H1 (cell line): ENCODE data around the gene GIPC2. TPM values are rescaled to one million over a fixed set of nuclear protein-coding genes. Genes with fewer than 3 reads are reported as not detected.

Experiments used
- CTCF ChIA-PET: fragments of 300-600 bp; sonication (Branson Sonifier 250); formaldehyde crosslinking; loops from one replicate; lab custom pipeline; 2021; ENCODE audit not compliant: partially characterized antibody; lab: Charles Lee
- POLR2A ChIA-PET: fragments of 300-600 bp; sonication (Branson Sonifier 250); formaldehyde crosslinking; loops from one replicate; lab custom pipeline; 2021; ENCODE audit warnings: inconsistent platforms; ENCODE audit not compliant: partially characterized antibody; lab: Charles Lee
- DNase-seq, 2 experiments: peaks; one replicate each; pipeline versions ENCODE4 v3.0.0 to v3.0.0-alpha.2; 2010 to 2022; ENCODE audit warnings: low spot score in 2 of 2, low read depth in 1 of 2, mixed read lengths in 1 of 2
- FAIRE-seq: peaks from 2 replicates; lab custom pipeline; 2011; peaks lifted over from hg19 to GRCh38; lab: Jason Lieb, UNC
- H2AFZ ChIP-seq: 2 replicates; pipeline ENCODE4 v1.8.1; 2012; ENCODE audit warnings: low read length, inconsistent platforms
- H2AK5ac ChIP-seq: 2 replicates; pipeline ENCODE4 v1.6.1; 2013; ENCODE audit warnings: low read depth, low read length
- H2BK120ac ChIP-seq: replicated peaks from 2 replicates; pipeline ENCODE3; 2013; ENCODE audit warnings: low read depth, low read length, inconsistent platforms
- H2BK12ac ChIP-seq: 2 replicates; pipeline ENCODE4 v1.6.1; 2013; ENCODE audit warnings: low read depth, low read length
- H2BK15ac ChIP-seq: 2 replicates; pipeline ENCODE4 v1.6.1; 2013; ENCODE audit warnings: low read length
- H2BK20ac ChIP-seq: 2 replicates; pipeline ENCODE4 v1.6.1; 2013; ENCODE audit warnings: low read length
- H2BK5ac ChIP-seq: 2 replicates; pipeline ENCODE4 v1.6.1; 2013; ENCODE audit warnings: low read depth, low read length
- H3K14ac ChIP-seq: 2 replicates; pipeline ENCODE4 v1.6.1; 2013; ENCODE audit warnings: inconsistent platforms; ENCODE audit not compliant: insufficient read length
- H3K18ac ChIP-seq: 2 replicates; pipeline ENCODE4 v1.6.1; 2013; ENCODE audit warnings: low read length; ENCODE audit errors: extremely low read depth
- H3K23ac ChIP-seq: 2 replicates; pipeline ENCODE4 v1.6.1; 2013; ENCODE audit warnings: inconsistent platforms; ENCODE audit not compliant: insufficient read length
- H3K23me2 ChIP-seq: 2 replicates; pipeline ENCODE4 v1.6.1; 2013; ENCODE audit warnings: low read depth, low read length
- H3K27ac ChIP-seq: 2 replicates; pipeline ENCODE4 v1.6.1; 2011; ENCODE audit warnings: low read depth, low read length, inconsistent platforms
- H3K27me3 ChIP-seq, 4 experiments: replicated peaks in 1 of 4; 1 replicate in 1 of 4; 2 replicates in 3 of 4; pipeline versions ENCODE4 v1.6.1 to v1.8.1; 2011 to 2013; ENCODE audit warnings: low read length in 3 of 4, mild to moderate bottlenecking in 3 of 4, inconsistent platforms in 2 of 4, mixed read lengths in 2 of 4, moderate library complexity in 1 of 4; ENCODE audit not compliant: control insufficient read depth in 3 of 4, insufficient read depth in 3 of 4; ENCODE audit errors: extremely low read depth in 1 of 4
- H3K36me3 ChIP-seq, 4 experiments: 2 replicates each; pipeline versions ENCODE4 v1.6.1 to v1.8.1; 2011 to 2013; ENCODE audit warnings: mild to moderate bottlenecking in 4 of 4, low read length in 3 of 4, moderate library complexity in 2 of 4, control low read depth in 1 of 4, inconsistent platforms in 1 of 4; ENCODE audit not compliant: insufficient read depth in 4 of 4, control insufficient read depth in 2 of 4
- H3K4ac ChIP-seq: replicated peaks from 2 replicates; pipeline ENCODE3; 2013; ENCODE audit warnings: low read length, low read depth, mixed read lengths, inconsistent platforms; ENCODE audit not compliant: insufficient read length
- H3K4me1 ChIP-seq, 4 experiments: replicated peaks in 1 of 4; 1 replicate in 1 of 4; 2 replicates in 3 of 4; pipeline versions ENCODE4 v1.6.1 to v1.8.1; 2011 to 2013; ENCODE audit warnings: low read length in 3 of 4, inconsistent platforms in 2 of 4, mixed read lengths in 1 of 4; ENCODE audit not compliant: insufficient read depth in 4 of 4, control insufficient read depth in 3 of 4
- H3K4me2 ChIP-seq, 2 experiments: 2 replicates each; pipeline versions ENCODE4 v1.6.1 to v1.8.1; 2011 to 2013; ENCODE audit warnings: low read depth in 2 of 2, low read length in 2 of 2, control low read depth in 1 of 2, inconsistent platforms in 1 of 2, mild to moderate bottlenecking in 1 of 2; ENCODE audit not compliant: insufficient read depth in 1 of 2
- H3K4me3 ChIP-seq, 4 experiments: fragments of 200-600, 300-600 bp in 1 of 4; sonication (generic), shearing (Covaris generic), sonication (Bioruptor Twin) in 1 of 4; 2 replicates each; pipeline versions ENCODE4 v1.5.1 to v1.8.1; 2011 to 2016; ENCODE audit warnings: low read length in 4 of 4, low read depth in 3 of 4, control low read depth in 2 of 4, inconsistent platforms in 2 of 4, mild to moderate bottlenecking in 2 of 4, mixed read lengths in 1 of 4, moderate library complexity in 1 of 4; ENCODE audit not compliant: insufficient read depth in 2 of 4; ENCODE audit errors: extremely low read depth in 1 of 4
- H3K56ac ChIP-seq: replicated peaks from 2 replicates; pipeline ENCODE3; 2013; ENCODE audit warnings: low read depth, mild to moderate bottlenecking, mixed read lengths, low read length, inconsistent platforms; ENCODE audit not compliant: insufficient read length
- H3K79me1 ChIP-seq: 2 replicates; pipeline ENCODE4 v1.6.1; 2013; ENCODE audit warnings: low read depth, low read length, control low read depth
- H3K79me2 ChIP-seq, 2 experiments: 2 replicates each; pipeline versions ENCODE4 v1.6.1 to v1.8.1; 2012 to 2013; ENCODE audit warnings: low read length in 2 of 2, mild to moderate bottlenecking in 2 of 2, inconsistent platforms in 1 of 2; ENCODE audit not compliant: insufficient read depth in 2 of 2, control insufficient read depth in 1 of 2
- H3K9ac ChIP-seq, 4 experiments: replicated peaks in 1 of 4; 1 replicate in 1 of 4; 2 replicates in 3 of 4; pipeline versions ENCODE4 v1.6.1 to v1.8.1; 2011 to 2013; ENCODE audit warnings: low read depth in 3 of 4, low read length in 3 of 4, control low read depth in 2 of 4, mild to moderate bottlenecking in 2 of 4, moderate library complexity in 2 of 4, inconsistent platforms in 1 of 4; ENCODE audit errors: extremely low read depth in 1 of 4
- H3K9me3 ChIP-seq, 2 experiments: 2 replicates each; pipeline versions ENCODE4 v1.6.1 to v1.8.1; 2012 to 2013; ENCODE audit warnings: mild to moderate bottlenecking in 2 of 2, moderate library complexity in 2 of 2, control low read depth in 1 of 2, inconsistent platforms in 1 of 2, low read depth in 1 of 2, low read length in 1 of 2, mixed read lengths in 1 of 2; ENCODE audit not compliant: insufficient read depth in 2 of 2
- H4K20me1 ChIP-seq, 2 experiments: replicated peaks in 1 of 2; 2 replicates each; pipeline versions ENCODE3 to v1.8.1; 2011 to 2013; ENCODE audit warnings: inconsistent platforms in 2 of 2, low read length in 2 of 2, mild to moderate bottlenecking in 1 of 2; ENCODE audit not compliant: insufficient read depth in 2 of 2, control insufficient read depth in 1 of 2
- H4K5ac ChIP-seq: 2 replicates; pipeline ENCODE4 v1.6.1; 2013; ENCODE audit warnings: low read length, low read depth, mixed read lengths, inconsistent platforms; ENCODE audit not compliant: insufficient read length
- H4K8ac ChIP-seq: 2 replicates; pipeline ENCODE4 v1.8.0; 2013; ENCODE audit warnings: mild to moderate bottlenecking, moderate library complexity, low read length, inconsistent platforms; ENCODE audit not compliant: insufficient read depth; ENCODE audit errors: extremely low read depth
- H4K91ac ChIP-seq: replicated peaks from 2 replicates; pipeline ENCODE3; 2013; ENCODE audit warnings: low read length, mixed read lengths, inconsistent platforms; ENCODE audit not compliant: insufficient read length
- CEBPB ChIP-seq: IDR thresholded peaks from 2 replicates; pipeline ENCODE4 v1.6.1; 2012; ENCODE audit warnings: low read depth, low read length
- CTBP2 ChIP-seq: IDR thresholded peaks from 2 replicates; pipeline ENCODE4 v1.7.0; 2011; ENCODE audit warnings: borderline replicate concordance, mild to moderate bottlenecking, moderate library complexity, mixed read lengths, low read length; ENCODE audit not compliant: insufficient read depth, insufficient read length
- NANOG ChIP-seq: IDR thresholded peaks from 2 replicates; pipeline ENCODE4 v1.6.1; 2011; ENCODE audit warnings: low read length, low read depth, mild to moderate bottlenecking, inconsistent platforms; ENCODE audit not compliant: insufficient read depth, poor library complexity, severe bottlenecking
- NRF1 ChIP-seq: IDR thresholded peaks from 2 replicates; pipeline ENCODE4 v1.6.1; 2011; ENCODE audit warnings: mild to moderate bottlenecking, low read depth, low read length, improper control_type of control experiment
- POLR2A ChIP-seq, 2 experiments: IDR thresholded peaks; 1 replicate in 1 of 2; 2 replicates in 1 of 2; pipeline ENCODE4 v1.6.1; 2011; ENCODE audit warnings: low read depth in 2 of 2, low read length in 2 of 2, mild to moderate bottlenecking in 2 of 2; ENCODE audit errors: control extremely low read depth in 1 of 2
- RAD21 ChIP-seq, 2 experiments: IDR thresholded peaks in 1 of 2; conservative IDR thresholded peaks in 1 of 2; 2 replicates each; pipeline ENCODE4 v1.6.1; 2011; ENCODE audit warnings: low read depth in 2 of 2, low read length in 2 of 2, improper control_type of control experiment in 1 of 2, inconsistent platforms in 1 of 2, mild to moderate bottlenecking in 1 of 2, moderate library complexity in 1 of 2
- RFX5 ChIP-seq: IDR thresholded peaks from 2 replicates; pipeline ENCODE4 v1.6.1; 2011; ENCODE audit warnings: low read depth, low read length, improper control_type of control experiment, borderline replicate concordance
- RXRA ChIP-seq: IDR thresholded peaks from 2 replicates; pipeline ENCODE4 v1.6.1; 2011; ENCODE audit warnings: low read depth, mild to moderate bottlenecking, low read length, moderate library complexity; ENCODE audit not compliant: insufficient read depth
- SAP30 ChIP-seq: fragments of 300-600 bp; sonication (generic); IDR thresholded peaks from 2 replicates; pipeline ENCODE4 v1.7.1; 2012; ENCODE audit warnings: low read length, moderate library complexity, mild to moderate bottlenecking, inconsistent platforms; ENCODE audit not compliant: insufficient read depth, insufficient replicate concordance
- SIRT6 ChIP-seq: IDR thresholded peaks from one replicate; pipeline ENCODE4 v1.7.1; 2012; ENCODE audit warnings: low read length, inconsistent platforms
- SIX5 ChIP-seq: IDR thresholded peaks from 2 replicates; pipeline ENCODE4 v1.6.1; 2011; ENCODE audit warnings: mild to moderate bottlenecking, low read depth, low read length
- SUZ12 ChIP-seq: fragments of 200-600 bp; sonication (generic); IDR thresholded peaks from 2 replicates; pipeline ENCODE4 v1.6.1; 2012; ENCODE audit warnings: mild to moderate bottlenecking, inconsistent platforms, low read length, moderate library complexity, mixed read lengths
- TAF1 ChIP-seq: IDR thresholded peaks from 2 replicates; pipeline ENCODE4 v1.6.1; 2011; ENCODE audit warnings: mild to moderate bottlenecking, low read depth, low read length
- USF2 ChIP-seq: IDR thresholded peaks from 2 replicates; pipeline ENCODE4 v1.6.1; 2011; ENCODE audit warnings: low read length, improper control_type of control experiment
- WGBS, 2 experiments: shearing (Covaris generic) in 1 of 2; methylation state at CpG; one replicate each; pipeline versions ENCODE4 v1.1.6 to v1.1.7; 2013 to 2015; ENCODE audit warnings: low lambda C conversion rate in 2 of 2, mixed read lengths in 2 of 2, inconsistent platforms in 1 of 2, low coverage in 1 of 2, missing lambda C conversion rate in 1 of 2; ENCODE audit not compliant: insufficient replicate concordance in 2 of 2, insufficient coverage in 1 of 2, insufficient read length in 1 of 2; ENCODE audit errors: extremely low coverage in 1 of 2, missing lambda C conversion rate in 1 of 2; 5-methylcytosine and 5-hydroxymethylcytosine counted together
- polyA plus RNA-seq, 7 experiments: library from polyadenylated mRNA; depleted of rRNA in 3 of 7; stranded (reverse) in 5 of 7; unstranded in 2 of 7; fragments of >200 nt in 5 of 7; fragments of 200-250 nt in 2 of 7; gene quantifications; 1 replicate in 5 of 7; 2 replicates in 1 of 7; 4 replicates in 1 of 7; pipeline versions ENCODE4 v1.2.1 to v1.2.3, GENCODE V29; 2011 to 2013; ENCODE audit warnings: missing spikeins in 2 of 7, mixed read lengths in 2 of 7
- total RNA-seq: library from RNA; stranded (reverse); fragmentation: NEBNext Ultra II Directional; extraction: Animal tissue kit (Norgen Biotek cat#: 25700); gene quantifications from 2 replicates; pipeline ENCODE4 v1.2.1, GENCODE V29; 2021

The GIPC2 gene
- total and polyA plus RNA-seq, 2 of the 8 experiments (the other 6 are each of a cell fraction or from before 2014, with no cell fraction given): 0.29 to 0.69 TPM

GRCh38 chr1:78078358-78078757 lies 32.6 kb downstream of the GIPC2 start:
- Histone ChIP-seq H2BK12ac (no peak overlapping the region), H4K20me1 (no peaks in the 10 kb centered on the region), H2BK20ac (no peak overlapping the region), H3K9ac (no peak overlapping the region), H2BK5ac (no peak overlapping the region), H3K27ac (no peak overlapping the region), H3K9me3 (no peaks in the 10 kb centered on the region), H4K5ac (no peak overlapping the region), H2BK15ac (no peak overlapping the region), H2BK120ac (no peak overlapping the region), H3K23me2 (no peaks in the 10 kb centered on the region), H4K91ac (no peak overlapping the region), H3K27me3 (no peaks in the 10 kb centered on the region), H4K8ac (no peak overlapping the region), H3K18ac (no peak overlapping the region), H3K79me1 (no peaks in the 10 kb centered on the region), H3K79me2 (no peaks in the 10 kb centered on the region), H2AK5ac (no peak overlapping the region), H3K56ac (no peak overlapping the region), H3K4ac (no peak overlapping the region), H3K4me2 (no peak overlapping the region), H3K36me3 (no peaks in the 10 kb centered on the region), H3K23ac (no peak overlapping the region), H2AFZ (no peak overlapping the region), H3K4me3 (no peak overlapping the region), H3K4me1 (no peaks in the 10 kb centered on the region), H3K14ac (no peak overlapping the region)
- 84% methylated on average over 3 of the region's 3 CpGs; no CpG with 5 or more reads in 1 of the 2 experiments for WGBS, 2 experiments
- CTCF ChIA-PET: interaction anchor here (1.3 kb wide), 1 partner anchor 17 kb away, joined by 3 read pairs; no protein-coding TSS in a partner anchor
- no peak for DNase-seq
- POLR2A ChIA-PET: no interaction called here
- no peak for FAIRE-seq
- no peak for TF ChIP-seq SUZ12
- no peak for TF ChIP-seq SIX5
- TF ChIP-seq RAD21 (IDR thresholded peaks at IDR 0.05 in 1 of 2, conservative IDR thresholded peaks at IDR 0.05 in 1 of 2; ENCODE audit: low read depth in 2 of 2, low read length in 2 of 2): no peak
- no peak for TF ChIP-seq SIRT6
- TF ChIP-seq NANOG: no peak
- no peak for TF ChIP-seq TAF1
- no peak for TF ChIP-seq CTBP2
- TF ChIP-seq NRF1: no peak
- TF ChIP-seq USF2: no peak
- TF ChIP-seq POLR2A (IDR thresholded peaks at IDR 0.05; ENCODE audit: control extremely low read depth in 1 of 2, low read depth in 2 of 2, low read length in 2 of 2): no peak
- TF ChIP-seq RFX5: no peak
- no peak for TF ChIP-seq SAP30
- TF ChIP-seq RXRA: no peak
- TF ChIP-seq CEBPB: no peak
